Measurements from ENCODE around the gene SLC6A19. TPM values are rescaled to one million over a fixed set of nuclear protein-coding genes. Genes with fewer than 3 reads are reported as not detected.

Gene SLC6A19
- total and polyA plus RNA-seq, 9 donors = 0.08 to 1.5 TPM; not detected in 7

DNA sequence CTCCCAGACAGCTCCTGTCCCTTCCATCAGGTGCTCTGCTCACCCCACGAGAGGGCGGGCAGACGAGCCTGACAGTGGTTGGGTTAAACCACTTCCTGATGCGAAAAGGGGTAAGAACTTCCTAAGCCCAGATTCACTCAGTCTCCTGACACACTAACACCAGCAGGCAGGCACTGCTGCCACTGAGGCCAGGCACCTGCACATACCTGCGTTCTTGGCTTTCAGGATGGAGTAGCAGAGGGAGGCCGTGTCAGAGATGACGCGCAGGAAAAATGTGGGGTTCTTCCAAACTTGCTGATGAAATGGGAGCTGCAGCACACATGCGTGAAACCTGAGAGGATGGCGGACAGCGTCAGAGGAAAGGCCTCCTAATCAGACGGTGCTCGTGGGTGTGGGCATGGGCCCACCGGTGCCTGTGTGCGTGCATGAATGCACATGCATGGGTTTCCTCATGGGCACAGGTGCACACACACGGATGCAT is 53.7 kb downstream of the SLC6A19 start:
- Histone ChIP-seq H3K4me3 (no peak overlapping the region), H3K9me3 (no peaks in the 10 kb centered on the region), H3K27me3 (no peaks in the 10 kb centered on the region), H3K4me1 (ENCODE audit: insufficient read depth) (no peaks in the 10 kb centered on the region), H3K36me3 (no peaks in the 10 kb centered on the region), H3K27ac (no peak overlapping the region)
- intact Hi-C loops (cut with DNase I) = no loop called here
- no peak for TF ChIP-seq EP300 (IDR thresholded peaks at IDR 0.05)
- no peak for TF ChIP-seq POLR2A (IDR thresholded peaks at IDR 0.05)
- TF ChIP-seq, protein P1, sequence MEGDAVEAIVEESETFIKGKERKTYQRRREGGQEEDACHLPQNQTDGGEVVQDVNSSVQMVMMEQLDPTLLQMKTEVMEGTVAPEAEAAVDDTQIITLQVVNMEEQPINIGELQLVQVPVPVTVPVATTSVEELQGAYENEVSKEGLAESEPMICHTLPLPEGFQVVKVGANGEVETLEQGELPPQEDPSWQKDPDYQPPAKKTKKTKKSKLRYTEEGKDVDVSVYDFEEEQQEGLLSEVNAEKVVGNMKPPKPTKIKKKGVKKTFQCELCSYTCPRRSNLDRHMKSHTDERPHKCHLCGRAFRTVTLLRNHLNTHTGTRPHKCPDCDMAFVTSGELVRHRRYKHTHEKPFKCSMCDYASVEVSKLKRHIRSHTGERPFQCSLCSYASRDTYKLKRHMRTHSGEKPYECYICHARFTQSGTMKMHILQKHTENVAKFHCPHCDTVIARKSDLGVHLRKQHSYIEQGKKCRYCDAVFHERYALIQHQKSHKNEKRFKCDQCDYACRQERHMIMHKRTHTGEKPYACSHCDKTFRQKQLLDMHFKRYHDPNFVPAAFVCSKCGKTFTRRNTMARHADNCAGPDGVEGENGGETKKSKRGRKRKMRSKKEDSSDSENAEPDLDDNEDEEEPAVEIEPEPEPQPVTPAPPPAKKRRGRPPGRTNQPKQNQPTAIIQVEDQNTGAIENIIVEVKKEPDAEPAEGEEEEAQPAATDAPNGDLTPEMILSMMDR (IDR thresholded peaks at IDR 0.05) = no peak
- no peak for DNase-seq
- WGBS, 3 donors = 55 to 71% (median 56%) methylated on average over 16 of the region's 16 CpGs

DNA sequence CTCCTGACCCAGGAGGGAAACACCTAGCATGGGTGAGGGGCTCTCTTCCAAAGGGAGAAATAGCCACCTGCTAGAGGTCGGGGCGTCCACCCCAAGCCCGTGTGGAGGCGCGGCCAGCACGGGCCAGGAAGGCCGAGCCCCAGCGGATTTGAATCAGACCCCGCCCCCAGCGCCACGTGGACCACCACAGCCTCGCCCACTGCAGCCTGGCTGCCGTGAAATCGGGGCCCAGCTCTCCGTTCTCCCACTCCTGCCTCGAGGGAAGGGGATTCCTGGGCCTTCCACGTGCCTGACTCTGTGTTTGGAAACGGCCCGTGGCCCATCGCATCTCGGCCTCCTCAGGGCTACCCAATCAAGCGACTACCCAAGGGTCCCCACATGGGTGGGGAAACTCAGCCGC is 55.4 kb downstream of the SLC6A19 start:
- TF ChIP-seq EP300 (IDR thresholded peaks at IDR 0.05) (no peak), POLR2A (IDR thresholded peaks at IDR 0.05) (no peak)
- TF ChIP-seq, protein P1 (IDR thresholded peaks at IDR 0.05) = no peak
- no peak for DNase-seq
- WGBS, 3 donors = 78 to 85% (median 79%) methylated on average over 23 of the region's 23 CpGs
- Histone ChIP-seq H3K4me1 (ENCODE audit: insufficient read depth) (no peaks in the 10 kb centered on the region), H3K9me3 (no peaks in the 10 kb centered on the region), H3K4me3 (no peak overlapping the region), H3K36me3 (no peaks in the 10 kb centered on the region), H3K27ac (no peak overlapping the region), H3K27me3 (no peaks in the 10 kb centered on the region)
- intact Hi-C loops (cut with DNase I) = no loop called here

DNA sequence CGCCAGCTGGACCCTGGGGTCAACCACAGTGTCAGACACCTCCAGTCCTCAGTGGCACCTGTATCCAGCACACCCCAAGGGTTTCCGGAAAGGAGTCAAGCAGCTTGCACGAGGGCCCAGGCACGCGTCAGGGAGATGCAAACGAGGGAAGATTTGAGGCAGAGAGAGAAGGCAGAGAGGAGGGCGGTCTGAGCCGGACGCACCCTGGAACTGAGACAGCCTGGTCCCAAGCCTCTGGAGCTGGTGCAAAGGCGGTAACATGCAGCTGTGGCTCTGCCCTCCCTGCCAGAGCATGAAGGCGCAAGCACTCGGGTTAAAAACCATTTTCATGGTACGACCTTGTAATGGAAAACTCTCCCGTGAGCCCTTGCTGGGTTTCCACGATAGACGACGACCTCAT is 56.0 kb downstream of the SLC6A19 start:
- Histone ChIP-seq H3K27ac (no peak overlapping the region), H3K9me3 (no peaks in the 10 kb centered on the region), H3K4me3 (no peak overlapping the region), H3K36me3 (no peaks in the 10 kb centered on the region), H3K4me1 (ENCODE audit: insufficient read depth) (no peaks in the 10 kb centered on the region), H3K27me3 (no peaks in the 10 kb centered on the region)
- WGBS, 3 donors = 74 to 87% (median 76%) methylated on average over 17 of the region's 17 CpGs
- TF ChIP-seq POLR2A (IDR thresholded peaks at IDR 0.05) (no peak), EP300 (IDR thresholded peaks at IDR 0.05) (no peak)
- TF ChIP-seq, protein P1 (IDR thresholded peaks at IDR 0.05) = no peak
- intact Hi-C loops (cut with DNase I) = no loop called here
- DNase-seq = no peak

DNA sequence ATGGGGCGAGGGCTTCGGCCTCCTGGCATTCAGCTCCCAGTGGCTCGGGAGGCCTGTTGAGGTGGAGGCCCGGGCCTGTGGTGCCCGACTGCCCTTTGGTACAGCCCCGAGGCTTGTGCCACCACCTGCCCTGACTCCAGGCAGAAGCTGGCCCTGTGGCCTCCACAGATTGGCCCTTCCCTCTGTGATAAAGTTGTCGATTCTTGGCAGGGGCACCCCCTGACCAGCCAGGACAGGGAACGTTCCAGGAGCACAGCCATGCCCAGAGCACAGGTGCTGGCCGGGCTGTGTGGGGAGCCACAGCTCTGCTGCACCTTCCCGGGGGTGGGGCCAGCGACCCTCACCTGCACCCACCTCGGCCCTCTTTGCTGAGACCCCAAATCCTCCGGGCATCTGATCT is 56.4 kb downstream of the SLC6A19 start:
- no peak for DNase-seq
- TF ChIP-seq EP300 (IDR thresholded peaks at IDR 0.05) (no peak), POLR2A (IDR thresholded peaks at IDR 0.05) (no peak)
- TF ChIP-seq, protein P1 (IDR thresholded peaks at IDR 0.05) = no peak
- H3K27me3 ChIP-seq = no peaks in the 10 kb centered on the region
- H3K36me3 ChIP-seq = no peaks in the 10 kb centered on the region
- no peak overlapping the region for H3K4me3 ChIP-seq
- no peak overlapping the region for H3K27ac ChIP-seq
- no peaks in the 10 kb centered on the region for H3K4me1 ChIP-seq (ENCODE audit: insufficient read depth)
- peaks cover 0 to 2% of the 10 kb centered on the region in 2 donors for H3K9me3 ChIP-seq
- 80 to 90% (median 86%) methylated on average over 13 of the region's 13 CpGs for WGBS, 3 donors
- intact Hi-C loops (cut with DNase I) = no loop called here
